Measurements from ENCODE around the gene KAT2A. TPM values are rescaled to one million over a fixed set of nuclear protein-coding genes. Genes with fewer than 3 reads are reported as not detected.

The KAT2A gene
- total and polyA plus RNA-seq, 9 of the 15 experiments (the other 6 are each of a cell fraction or from before 2014, with no cell fraction given): 1.5 to 80.4 (median 31.9) TPM

- Histone ChIP-seq H3K4me3 (no peak overlapping the region), H3K4me2 (ENCODE audit: insufficient read depth, low read length) (no peak overlapping the region), H3K4me1 (replicated peaks in 1 of 2; ENCODE audit: control insufficient read depth in 2 of 2, insufficient read depth in 2 of 2, low read length in 2 of 2) (peaks cover 7 to 30% of the 10 kb centered on the region in 2 experiments; a peak in 3 of 5 replicates), H4K20me1 (replicated peaks; ENCODE audit: control insufficient read depth, insufficient read depth, low read length) (no peaks in the 10 kb centered on the region; the same call in 1 of the 2 replicates), H3K27ac (ENCODE audit: extremely low read depth, low read depth, low read length) (no peak overlapping the region), H3K27me3 (ENCODE audit: control insufficient read depth in 2 of 2, insufficient read depth in 2 of 2, low read length in 2 of 2) (no peaks in the 10 kb centered on the region), H2AFZ (ENCODE audit: low read depth, low read length) (no peak overlapping the region), H3K9me1 (ENCODE audit: control insufficient read depth, insufficient read depth, low read length) (peaks cover 4% of the 10 kb centered on the region), H3K79me2 (ENCODE audit: control insufficient read depth, insufficient read depth, low read length) (no peaks in the 10 kb centered on the region), H3K9ac (ENCODE audit: insufficient read depth in 1 of 2, low read depth in 2 of 2, low read length in 2 of 2) (peak overlapping the region in 1 of 2 experiments; percentile 84; a peak in 1 of 4 replicates), H3K36me3 (ENCODE audit: control insufficient read depth, insufficient read depth, low read length) (no peaks in the 10 kb centered on the region), H3K9me3 (replicated peaks; ENCODE audit: control insufficient read depth, insufficient read depth, low read depth, low read length) (no peaks in the 10 kb centered on the region)
- ATAC-seq (no peak), DNase-seq (ENCODE audit: extremely low read depth in 1 of 4, low spot score in 3 of 4) (no peak), FAIRE-seq (no peak)
- TF ChIP-seq SLC30A9 (CRISPR knock-in tag; IDR thresholded peaks at IDR 0.05) (no peak), PCBP1 (IDR thresholded peaks at IDR 0.05; ENCODE audit: low read depth, low read length, poor library complexity, severe bottlenecking) (peak; percentile 49)
- ChIA-PET POLR2A (interaction anchor here (0.6 kb wide), 3 partner anchors 34 to 151 kb away, joined by 3 to 4 read pairs (median 3); no protein-coding TSS in a partner anchor), CTCF (ENCODE audit: low intra/inter-chr PET ratio) (interaction anchor here (0.7 kb wide), 1 partner anchor 271 kb away, joined by 3 read pairs; no protein-coding TSS in a partner anchor)
- intact Hi-C loops (cut with micrococcal nuclease) (no loop called here), in situ Hi-C loops (cut with MboI) (no loop called here)
- BruUV-seq (replicated peaks): no TSS peak
- WGBS (ENCODE audit: insufficient coverage, low coverage, missing lambda C conversion rate): 60% methylated on average over 20 of the region's 22 CpGs
Measured at GRCh38 chr17:42163696-42164407, 42.7 kb upstream of the KAT2A start.

GRCh38 chr17:42163113-42163512 is 41.9 kb upstream of the KAT2A start:
- peak; percentile 84 for FAIRE-seq
- H4K20me1 ChIP-seq (replicated peaks; ENCODE audit: control insufficient read depth, insufficient read depth, low read length): no peaks in the 10 kb centered on the region; the same call in 1 of the 2 replicates
- H2AFZ ChIP-seq (ENCODE audit: low read depth, low read length): peak overlapping the region; percentile 72; the same call in 1 of the 2 replicates
- TF ChIP-seq XRCC5 (IDR thresholded peaks at IDR 0.05; ENCODE audit: low read depth, low read length) (0 out of 2 replicates have a peak, but pooled peaks have one; percentile 46), TFAP4 (CRISPR knock-in tag; IDR thresholded peaks at IDR 0.05; ENCODE audit: borderline replicate concordance) (peak; percentile 46; the same call in 1 of the 2 replicates), RFX5 (IDR thresholded peaks at IDR 0.05; ENCODE audit: low read depth, low read length) (no peak), CTBP1 (IDR thresholded peaks at IDR 0.05; ENCODE audit: borderline replicate concordance) (peak; percentile 42; the same call in 1 of the 2 replicates), RCOR1 (IDR thresholded peaks at IDR 0.05; ENCODE audit: borderline replicate concordance in 1 of 2, low read depth in 2 of 2, low read length in 2 of 2) (0 out of 4 replicates have a peak, but pooled peaks of 1 of the 2 experiments have one; percentile 22), ZZZ3 (IDR thresholded peaks at IDR 0.05) (no peak), CREM (IDR thresholded peaks at IDR 0.05; ENCODE audit: low read depth) (peak; percentile 29; the same call in 1 of the 2 replicates), CTCF (IDR thresholded peaks at IDR 0.05 in 2 of 3, conservative IDR thresholded peaks at IDR 0.05 in 1 of 3; ENCODE audit: insufficient read depth in 2 of 3, low read depth in 1 of 3, low read length in 3 of 3) (peak; percentile 73 to 89 (median 77))

More at GRCh38 chr17:42163113-42163512, 41.9 kb upstream of the KAT2A start:
- no peaks in the 10 kb centered on the region for H3K79me2 ChIP-seq (ENCODE audit: control insufficient read depth, insufficient read depth, low read length)
- in situ Hi-C loops (cut with MboI): no loop called here
- no peak overlapping the region for H3K4me2 ChIP-seq (ENCODE audit: insufficient read depth, low read length)
- no peaks in the 10 kb centered on the region for H3K36me3 ChIP-seq (ENCODE audit: control insufficient read depth, insufficient read depth, low read length)
- H3K9me1 ChIP-seq (ENCODE audit: control insufficient read depth, insufficient read depth, low read length): peaks cover 4% of the 10 kb centered on the region
- H3K27ac ChIP-seq (ENCODE audit: extremely low read depth, low read depth, low read length): no peak overlapping the region
- ChIA-PET CTCF (ENCODE audit: low intra/inter-chr PET ratio) (interaction anchor here (0.7 kb wide), 1 partner anchor 270 kb away, joined by 3 read pairs; no protein-coding TSS in a partner anchor), POLR2A (interaction anchor here (0.6 kb wide), 2 partner anchors 33 to 150 kb away, joined by 3 to 4 read pairs; no protein-coding TSS in a partner anchor)
- peaks cover 7 to 30% of the 10 kb centered on the region in 2 experiments; a peak in 3 of 5 replicates for H3K4me1 ChIP-seq (replicated peaks in 1 of 2; ENCODE audit: control insufficient read depth in 2 of 2, insufficient read depth in 2 of 2, low read length in 2 of 2)
- peak; percentile 86 for ATAC-seq
- no peak overlapping the region for H3K4me3 ChIP-seq
- H3K9me3 ChIP-seq (replicated peaks; ENCODE audit: control insufficient read depth, insufficient read depth, low read depth, low read length): no peaks in the 10 kb centered on the region
- intact Hi-C loops (cut with micrococcal nuclease): no loop called here
- WGBS (ENCODE audit: insufficient coverage, low coverage, missing lambda C conversion rate): 11% methylated on average over 6 of the region's 8 CpGs
- H3K27me3 ChIP-seq (ENCODE audit: control insufficient read depth in 2 of 2, insufficient read depth in 2 of 2, low read length in 2 of 2): no peaks in the 10 kb centered on the region
- H3K9ac ChIP-seq (ENCODE audit: insufficient read depth in 1 of 2, low read depth in 2 of 2, low read length in 2 of 2): peak overlapping the region in 1 of 2 experiments; percentile 84; a peak in 3 of 4 replicates
- no TSS peak for BruUV-seq (replicated peaks)
- peak; percentile 68 to 76 (median 68) for DNase-seq (ENCODE audit: extremely low read depth in 1 of 4, low spot score in 3 of 4)
